HEK293 (cell line): ENCODE measurements around the gene AAR2.

Experiments used
- FEZF1 ChIP-seq: fragments of 450-650 bp; formaldehyde crosslinking; IDR thresholded peaks from 2 replicates; pipeline ENCODE4 v1.5.1; 2016; ENCODE audit warnings: missing biosample characterization, missing genetic modification characterization
- KLF1 ChIP-seq: fragments of 450-650 bp; formaldehyde crosslinking; IDR thresholded peaks from 2 replicates; pipeline ENCODE4 v1.5.1; 2016; ENCODE audit warnings: missing biosample characterization, missing genetic modification characterization
- MZF1 ChIP-seq: fragments of 450-650 bp; formaldehyde crosslinking; IDR thresholded peaks from 2 replicates; pipeline ENCODE4 v1.5.1; 2017; ENCODE audit warnings: missing biosample characterization, missing genetic modification characterization, borderline replicate concordance
- RBAK ChIP-seq: fragments of 450-650 bp; formaldehyde crosslinking; IDR thresholded peaks from 2 replicates; pipeline ENCODE4 v1.5.1; 2016; ENCODE audit warnings: missing biosample characterization, missing genetic modification characterization
- ZBTB17 ChIP-seq: fragments of 450-650 bp; formaldehyde crosslinking; IDR thresholded peaks from 2 replicates; pipeline ENCODE4 v1.5.1; 2016; ENCODE audit warnings: missing biosample characterization, missing genetic modification characterization
- ZBTB21 ChIP-seq: fragments of 450-650 bp; formaldehyde crosslinking; IDR thresholded peaks from 2 replicates; pipeline ENCODE4 v1.5.1; 2017; ENCODE audit warnings: missing biosample characterization, missing genetic modification characterization
- ZBTB48 ChIP-seq: fragments of 450-650 bp; formaldehyde crosslinking; IDR thresholded peaks from 2 replicates; pipeline ENCODE4 v1.5.1; 2016; ENCODE audit warnings: missing biosample characterization, missing genetic modification characterization
- ZFHX2 ChIP-seq: fragments of 450-650 bp; formaldehyde crosslinking; conservative IDR thresholded peaks from 2 replicates; pipeline ENCODE4 v1.5.1; 2016; ENCODE audit warnings: missing biosample characterization, missing genetic modification characterization
- ZIC2 ChIP-seq: fragments of 450-650 bp; formaldehyde crosslinking; IDR thresholded peaks from 2 replicates; pipeline ENCODE4 v1.5.1; 2016; ENCODE audit warnings: missing biosample characterization, missing genetic modification characterization
- ZNF155 ChIP-seq: fragments of 450-650 bp; formaldehyde crosslinking; IDR thresholded peaks from 2 replicates; pipeline ENCODE4 v1.5.1; 2016; ENCODE audit warnings: missing biosample characterization, missing genetic modification characterization
- ZNF157 ChIP-seq: fragments of 450-650 bp; formaldehyde crosslinking; IDR thresholded peaks from 2 replicates; pipeline ENCODE4 v1.5.1; 2016; ENCODE audit warnings: missing biosample characterization, missing genetic modification characterization
- ZNF239 ChIP-seq: fragments of 450-650 bp; formaldehyde crosslinking; IDR thresholded peaks from 2 replicates; pipeline ENCODE4 v1.5.1; 2016; ENCODE audit warnings: missing biosample characterization, missing genetic modification characterization
- ZNF24 ChIP-seq: fragments of 450-650 bp; formaldehyde crosslinking; IDR thresholded peaks from 2 replicates; pipeline ENCODE4 v1.5.1; 2016; ENCODE audit warnings: missing biosample characterization, missing genetic modification characterization
- ZNF394 ChIP-seq: fragments of 450-650 bp; formaldehyde crosslinking; IDR thresholded peaks from 2 replicates; pipeline ENCODE4 v1.5.1; 2016; ENCODE audit warnings: missing biosample characterization, missing genetic modification characterization, mild to moderate bottlenecking, moderate library complexity, borderline replicate concordance
- ZNF426 ChIP-seq: fragments of 450-650 bp; formaldehyde crosslinking; IDR thresholded peaks from 2 replicates; pipeline ENCODE4 v1.5.1; 2017; ENCODE audit warnings: missing biosample characterization, missing genetic modification characterization, mild to moderate bottlenecking, inconsistent platforms, moderate library complexity
- ZNF433 ChIP-seq: fragments of 450-650 bp; formaldehyde crosslinking; IDR thresholded peaks from 2 replicates; pipeline ENCODE4 v1.5.1; 2016; ENCODE audit warnings: missing biosample characterization, missing genetic modification characterization, low read depth
- ZNF629 ChIP-seq: fragments of 450-650 bp; formaldehyde crosslinking; IDR thresholded peaks from 2 replicates; pipeline ENCODE4 v1.5.1; 2017; ENCODE audit warnings: missing biosample characterization, missing genetic modification characterization
- ZNF654 ChIP-seq: fragments of 450-650 bp; formaldehyde crosslinking; IDR thresholded peaks from 2 replicates; pipeline ENCODE4 v1.5.1; 2016; ENCODE audit warnings: low read depth, missing biosample characterization, missing genetic modification characterization
- ZNF660 ChIP-seq: fragments of 450-650 bp; IDR thresholded peaks from 2 replicates; pipeline ENCODE4 v1.5.1; 2018; ENCODE audit warnings: missing biosample characterization, mild to moderate bottlenecking, missing genetic modification characterization
- ZNF707 ChIP-seq: fragments of 450-650 bp; formaldehyde crosslinking; IDR thresholded peaks from 2 replicates; pipeline ENCODE4 v1.5.1; 2016; ENCODE audit warnings: missing biosample characterization, missing genetic modification characterization
- TF ChIP-seq, protein P1 (sequence below): fragments of 450-650 bp; formaldehyde crosslinking; IDR thresholded peaks from 2 replicates; pipeline ENCODE4 v1.5.1; 2016; ENCODE audit warnings: missing biosample characterization, missing genetic modification characterization, borderline replicate concordance
- TF ChIP-seq, protein P2 (sequence below): fragments of 450-650 bp; formaldehyde crosslinking; IDR thresholded peaks from 2 replicates; pipeline ENCODE4 v1.5.1; 2016; ENCODE audit warnings: missing biosample characterization, missing genetic modification characterization
- TF ChIP-seq, protein P3 (sequence below): fragments of 450-650 bp; formaldehyde crosslinking; IDR thresholded peaks from 2 replicates; pipeline ENCODE4 v1.5.1; 2016; ENCODE audit warnings: missing biosample characterization, missing genetic modification characterization
- TF ChIP-seq, protein P4 (sequence below): fragments of 450-650 bp; formaldehyde crosslinking; IDR thresholded peaks from 2 replicates; pipeline ENCODE4 v1.5.1; 2016; ENCODE audit warnings: missing biosample characterization, missing genetic modification characterization

Gene AAR2

DNA sequence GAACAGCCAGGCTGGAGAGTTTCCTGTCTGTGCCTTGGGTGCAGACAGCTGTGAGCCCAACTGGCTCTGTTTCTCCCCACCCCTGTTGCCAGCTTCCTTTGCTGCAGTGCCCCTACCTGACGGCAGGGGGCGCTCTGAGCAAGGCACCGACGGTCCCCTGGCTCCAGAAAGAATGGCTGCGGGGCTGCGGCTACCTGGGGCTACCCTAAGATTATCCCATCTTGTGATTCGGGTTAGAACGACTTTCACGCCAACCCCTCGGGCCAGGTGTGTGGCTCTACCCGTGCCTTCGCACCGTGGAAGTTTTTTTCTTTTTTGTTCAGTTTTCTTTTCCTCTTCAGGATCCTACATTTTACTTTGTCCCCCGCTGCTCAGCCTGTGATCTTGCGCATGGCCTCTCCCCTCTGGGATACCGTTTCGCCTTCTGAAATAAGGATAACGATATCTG, 33.4 kb upstream of the AAR2 start (continued):
- no peak for TF ChIP-seq FEZF1 (tag by site-specific recombination)
- TF ChIP-seq ZNF239 (tag by site-specific recombination): no peak
- no peak for TF ChIP-seq ZNF426 (tag by site-specific recombination)
- TF ChIP-seq KLF1 (tag by site-specific recombination): no peak
- no peak for TF ChIP-seq MZF1
- peak; percentile 56; the same call in 1 of the 2 replicates for TF ChIP-seq ZBTB48
- TF ChIP-seq ZNF660 (tag by site-specific recombination): no peak
- TF ChIP-seq ZNF707 (tag by site-specific recombination): no peak
- TF ChIP-seq ZNF394: no peak
- peak; percentile 32; the same call in 1 of the 2 replicates for TF ChIP-seq ZBTB17
- TF ChIP-seq, protein P1, sequence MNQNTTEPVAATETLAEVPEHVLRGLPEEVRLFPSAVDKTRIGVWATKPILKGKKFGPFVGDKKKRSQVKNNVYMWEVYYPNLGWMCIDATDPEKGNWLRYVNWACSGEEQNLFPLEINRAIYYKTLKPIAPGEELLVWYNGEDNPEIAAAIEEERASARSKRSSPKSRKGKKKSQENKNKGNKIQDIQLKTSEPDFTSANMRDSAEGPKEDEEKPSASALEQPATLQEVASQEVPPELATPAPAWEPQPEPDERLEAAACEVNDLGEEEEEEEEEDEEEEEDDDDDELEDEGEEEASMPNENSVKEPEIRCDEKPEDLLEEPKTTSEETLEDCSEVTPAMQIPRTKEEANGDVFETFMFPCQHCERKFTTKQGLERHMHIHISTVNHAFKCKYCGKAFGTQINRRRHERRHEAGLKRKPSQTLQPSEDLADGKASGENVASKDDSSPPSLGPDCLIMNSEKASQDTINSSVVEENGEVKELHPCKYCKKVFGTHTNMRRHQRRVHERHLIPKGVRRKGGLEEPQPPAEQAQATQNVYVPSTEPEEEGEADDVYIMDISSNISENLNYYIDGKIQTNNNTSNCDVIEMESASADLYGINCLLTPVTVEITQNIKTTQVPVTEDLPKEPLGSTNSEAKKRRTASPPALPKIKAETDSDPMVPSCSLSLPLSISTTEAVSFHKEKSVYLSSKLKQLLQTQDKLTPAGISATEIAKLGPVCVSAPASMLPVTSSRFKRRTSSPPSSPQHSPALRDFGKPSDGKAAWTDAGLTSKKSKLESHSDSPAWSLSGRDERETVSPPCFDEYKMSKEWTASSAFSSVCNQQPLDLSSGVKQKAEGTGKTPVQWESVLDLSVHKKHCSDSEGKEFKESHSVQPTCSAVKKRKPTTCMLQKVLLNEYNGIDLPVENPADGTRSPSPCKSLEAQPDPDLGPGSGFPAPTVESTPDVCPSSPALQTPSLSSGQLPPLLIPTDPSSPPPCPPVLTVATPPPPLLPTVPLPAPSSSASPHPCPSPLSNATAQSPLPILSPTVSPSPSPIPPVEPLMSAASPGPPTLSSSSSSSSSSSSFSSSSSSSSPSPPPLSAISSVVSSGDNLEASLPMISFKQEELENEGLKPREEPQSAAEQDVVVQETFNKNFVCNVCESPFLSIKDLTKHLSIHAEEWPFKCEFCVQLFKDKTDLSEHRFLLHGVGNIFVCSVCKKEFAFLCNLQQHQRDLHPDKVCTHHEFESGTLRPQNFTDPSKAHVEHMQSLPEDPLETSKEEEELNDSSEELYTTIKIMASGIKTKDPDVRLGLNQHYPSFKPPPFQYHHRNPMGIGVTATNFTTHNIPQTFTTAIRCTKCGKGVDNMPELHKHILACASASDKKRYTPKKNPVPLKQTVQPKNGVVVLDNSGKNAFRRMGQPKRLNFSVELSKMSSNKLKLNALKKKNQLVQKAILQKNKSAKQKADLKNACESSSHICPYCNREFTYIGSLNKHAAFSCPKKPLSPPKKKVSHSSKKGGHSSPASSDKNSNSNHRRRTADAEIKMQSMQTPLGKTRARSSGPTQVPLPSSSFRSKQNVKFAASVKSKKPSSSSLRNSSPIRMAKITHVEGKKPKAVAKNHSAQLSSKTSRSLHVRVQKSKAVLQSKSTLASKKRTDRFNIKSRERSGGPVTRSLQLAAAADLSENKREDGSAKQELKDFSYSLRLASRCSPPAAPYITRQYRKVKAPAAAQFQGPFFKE (tag by site-specific recombination): no peak
- no peak for TF ChIP-seq ZNF155
- TF ChIP-seq ZNF629 (tag by site-specific recombination): no peak
- TF ChIP-seq ZIC2 (tag by site-specific recombination): no peak
- no peak for TF ChIP-seq ZBTB21 (tag by site-specific recombination)
- TF ChIP-seq RBAK (tag by site-specific recombination): no peak
- TF ChIP-seq, protein P2, sequence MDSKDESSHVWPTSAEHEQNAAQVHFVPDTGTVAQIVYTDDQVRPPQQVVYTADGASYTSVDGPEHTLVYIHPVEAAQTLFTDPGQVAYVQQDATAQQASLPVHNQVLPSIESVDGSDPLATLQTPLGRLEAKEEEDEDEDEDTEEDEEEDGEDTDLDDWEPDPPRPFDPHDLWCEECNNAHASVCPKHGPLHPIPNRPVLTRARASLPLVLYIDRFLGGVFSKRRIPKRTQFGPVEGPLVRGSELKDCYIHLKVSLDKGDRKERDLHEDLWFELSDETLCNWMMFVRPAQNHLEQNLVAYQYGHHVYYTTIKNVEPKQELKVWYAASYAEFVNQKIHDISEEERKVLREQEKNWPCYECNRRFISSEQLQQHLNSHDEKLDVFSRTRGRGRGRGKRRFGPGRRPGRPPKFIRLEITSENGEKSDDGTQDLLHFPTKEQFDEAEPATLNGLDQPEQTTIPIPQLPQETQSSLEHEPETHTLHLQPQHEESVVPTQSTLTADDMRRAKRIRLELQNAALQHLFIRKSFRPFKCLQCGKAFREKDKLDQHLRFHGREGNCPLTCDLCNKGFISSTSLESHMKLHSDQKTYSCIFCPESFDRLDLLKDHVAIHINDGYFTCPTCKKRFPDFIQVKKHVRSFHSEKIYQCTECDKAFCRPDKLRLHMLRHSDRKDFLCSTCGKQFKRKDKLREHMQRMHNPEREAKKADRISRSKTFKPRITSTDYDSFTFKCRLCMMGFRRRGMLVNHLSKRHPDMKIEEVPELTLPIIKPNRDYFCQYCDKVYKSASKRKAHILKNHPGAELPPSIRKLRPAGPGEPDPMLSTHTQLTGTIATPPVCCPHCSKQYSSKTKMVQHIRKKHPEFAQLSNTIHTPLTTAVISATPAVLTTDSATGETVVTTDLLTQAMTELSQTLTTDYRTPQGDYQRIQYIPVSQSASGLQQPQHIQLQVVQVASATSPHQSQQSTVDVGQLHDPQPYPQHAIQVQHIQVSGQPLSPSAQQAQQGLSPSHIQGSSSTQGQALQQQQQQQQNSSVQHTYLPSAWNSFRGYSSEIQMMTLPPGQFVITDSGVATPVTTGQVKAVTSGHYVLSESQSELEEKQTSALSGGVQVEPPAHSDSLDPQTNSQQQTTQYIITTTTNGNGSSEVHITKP (tag by site-specific recombination): peak; percentile 67
- TF ChIP-seq, protein P3, sequence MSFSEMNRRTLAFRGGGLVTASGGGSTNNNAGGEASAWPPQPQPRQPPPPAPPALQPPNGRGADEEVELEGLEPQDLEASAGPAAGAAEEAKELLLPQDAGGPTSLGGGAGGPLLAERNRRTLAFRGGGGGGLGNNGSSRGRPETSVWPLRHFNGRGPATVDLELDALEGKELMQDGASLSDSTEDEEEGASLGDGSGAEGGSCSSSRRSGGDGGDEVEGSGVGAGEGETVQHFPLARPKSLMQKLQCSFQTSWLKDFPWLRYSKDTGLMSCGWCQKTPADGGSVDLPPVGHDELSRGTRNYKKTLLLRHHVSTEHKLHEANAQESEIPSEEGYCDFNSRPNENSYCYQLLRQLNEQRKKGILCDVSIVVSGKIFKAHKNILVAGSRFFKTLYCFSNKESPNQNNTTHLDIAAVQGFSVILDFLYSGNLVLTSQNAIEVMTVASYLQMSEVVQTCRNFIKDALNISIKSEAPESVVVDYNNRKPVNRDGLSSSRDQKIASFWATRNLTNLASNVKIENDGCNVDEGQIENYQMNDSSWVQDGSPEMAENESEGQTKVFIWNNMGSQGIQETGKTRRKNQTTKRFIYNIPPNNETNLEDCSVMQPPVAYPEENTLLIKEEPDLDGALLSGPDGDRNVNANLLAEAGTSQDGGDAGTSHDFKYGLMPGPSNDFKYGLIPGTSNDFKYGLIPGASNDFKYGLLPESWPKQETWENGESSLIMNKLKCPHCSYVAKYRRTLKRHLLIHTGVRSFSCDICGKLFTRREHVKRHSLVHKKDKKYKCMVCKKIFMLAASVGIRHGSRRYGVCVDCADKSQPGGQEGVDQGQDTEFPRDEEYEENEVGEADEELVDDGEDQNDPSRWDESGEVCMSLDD: peak; percentile 54; the same call in 1 of the 2 replicates
- peak; percentile 52 for TF ChIP-seq ZNF654 (tag by site-specific recombination)
- no peak for TF ChIP-seq ZNF24 (tag by site-specific recombination)
- TF ChIP-seq ZNF433 (tag by site-specific recombination): no peak
- TF ChIP-seq, protein P4, sequence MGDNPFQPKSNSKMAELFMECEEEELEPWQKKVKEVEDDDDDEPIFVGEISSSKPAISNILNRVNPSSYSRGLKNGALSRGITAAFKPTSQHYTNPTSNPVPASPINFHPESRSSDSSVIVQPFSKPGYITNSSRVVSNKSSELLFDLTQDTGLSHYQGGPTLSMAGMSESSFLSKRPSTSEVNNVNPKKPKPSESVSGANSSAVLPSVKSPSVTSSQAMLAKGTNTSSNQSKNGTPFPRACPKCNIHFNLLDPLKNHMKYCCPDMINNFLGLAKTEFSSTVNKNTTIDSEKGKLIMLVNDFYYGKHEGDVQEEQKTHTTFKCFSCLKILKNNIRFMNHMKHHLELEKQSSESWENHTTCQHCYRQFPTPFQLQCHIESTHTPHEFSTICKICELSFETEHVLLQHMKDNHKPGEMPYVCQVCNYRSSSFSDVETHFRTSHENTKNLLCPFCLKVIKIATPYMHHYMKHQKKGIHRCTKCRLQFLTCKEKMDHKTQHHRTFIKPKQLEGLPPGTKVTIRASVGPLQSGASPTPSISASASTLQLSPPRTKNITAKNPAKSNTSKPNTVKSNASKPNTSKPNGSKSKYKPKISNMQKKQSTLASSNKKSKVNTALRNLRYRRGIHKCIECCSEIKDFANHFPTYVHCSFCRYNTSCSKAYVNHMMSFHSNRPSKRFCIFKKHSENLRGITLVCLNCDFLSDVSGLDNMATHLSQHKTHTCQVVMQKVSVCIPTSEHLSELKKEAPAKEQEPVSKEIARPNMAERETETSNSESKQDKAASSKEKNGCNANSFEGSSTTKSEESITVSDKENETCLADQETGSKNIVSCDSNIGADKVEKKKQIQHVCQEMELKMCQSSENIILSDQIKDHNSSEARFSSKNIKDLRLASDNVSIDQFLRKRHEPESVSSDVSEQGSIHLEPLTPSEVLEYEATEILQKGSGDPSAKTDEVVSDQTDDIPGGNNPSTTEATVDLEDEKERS (tag by site-specific recombination): no peak
- TF ChIP-seq ZFHX2 (tag by site-specific recombination): no peak
- TF ChIP-seq ZNF157 (tag by site-specific recombination): no peak
